HL-60/S4 (cell line): Measurements from ENCODE around the gene SPRR3.

Experiments
- in situ Hi-C: fragments of 300-500 bp; cut with MboI; formaldehyde crosslinking; loops from 2 replicates; pipeline ENCODE4 v1.14.3; 2022; ENCODE audit warnings: low sequenced_read_pairs

The SPRR3 gene, protein sequence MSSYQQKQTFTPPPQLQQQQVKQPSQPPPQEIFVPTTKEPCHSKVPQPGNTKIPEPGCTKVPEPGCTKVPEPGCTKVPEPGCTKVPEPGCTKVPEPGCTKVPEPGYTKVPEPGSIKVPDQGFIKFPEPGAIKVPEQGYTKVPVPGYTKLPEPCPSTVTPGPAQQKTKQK

GRCh38 chr1:153001382-153001781 is at the start of gene SPRR3:
TSS of gene SPRR3 (plus strand) at chr1:153001749. CDS start at chr1:153003021, 1,272 bp downstream.
- in situ Hi-C loops = no loop called here

- in situ Hi-C loops = no loop called here
These were observed 47.8 kb upstream of the SPRR3 start for GRCh38 chr1:152953761-152954160.

DNA sequence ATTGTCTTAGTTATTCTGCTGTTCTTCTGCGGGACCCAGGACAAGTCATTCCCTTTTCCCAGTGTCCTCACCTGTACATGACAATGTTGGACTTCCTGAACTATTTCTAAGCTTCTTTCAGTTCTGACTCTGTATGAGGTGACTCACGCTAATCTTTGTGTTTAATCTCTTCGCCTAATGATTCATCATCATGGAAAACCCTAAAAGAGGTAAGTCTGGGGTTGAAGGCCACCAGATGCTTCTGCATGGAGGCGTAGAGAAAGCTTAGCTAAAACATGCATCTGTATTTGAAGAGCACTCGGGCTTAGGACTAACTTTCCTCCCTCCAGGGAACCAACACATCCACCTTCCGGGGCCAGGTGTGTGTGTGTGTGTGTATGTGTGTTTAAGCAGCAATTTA is 47.1 kb upstream of the SPRR3 start:
- in situ Hi-C loops = no loop called here

GRCh38 chr1:152957561-152957960 is 44.0 kb upstream of the SPRR3 start:
- in situ Hi-C loops = no loop called here

DNA sequence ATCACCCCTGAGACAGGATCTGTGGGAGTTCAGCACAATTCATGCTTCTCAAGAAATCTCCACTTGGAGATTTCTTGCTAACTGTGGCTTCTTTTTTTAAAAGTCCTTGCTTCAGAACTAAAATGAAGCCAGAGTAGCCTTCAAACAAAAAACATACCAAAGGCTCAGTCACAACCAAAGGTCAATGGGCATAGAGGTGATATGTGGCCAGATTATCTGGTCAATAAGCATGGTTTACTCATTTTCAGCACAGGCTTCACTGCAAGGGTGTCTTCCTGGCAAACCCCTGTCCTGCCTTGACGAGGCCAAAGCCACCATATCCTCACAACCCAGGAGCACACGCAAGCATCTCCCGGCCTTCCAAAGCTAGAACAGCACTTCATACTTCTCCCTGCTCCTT is 42.3 kb upstream of the SPRR3 start:
- in situ Hi-C loops = no loop called here

GRCh38 chr1:152959801-152960451 is 41.6 kb upstream of the SPRR3 start:
- in situ Hi-C loops = no loop called here

DNA sequence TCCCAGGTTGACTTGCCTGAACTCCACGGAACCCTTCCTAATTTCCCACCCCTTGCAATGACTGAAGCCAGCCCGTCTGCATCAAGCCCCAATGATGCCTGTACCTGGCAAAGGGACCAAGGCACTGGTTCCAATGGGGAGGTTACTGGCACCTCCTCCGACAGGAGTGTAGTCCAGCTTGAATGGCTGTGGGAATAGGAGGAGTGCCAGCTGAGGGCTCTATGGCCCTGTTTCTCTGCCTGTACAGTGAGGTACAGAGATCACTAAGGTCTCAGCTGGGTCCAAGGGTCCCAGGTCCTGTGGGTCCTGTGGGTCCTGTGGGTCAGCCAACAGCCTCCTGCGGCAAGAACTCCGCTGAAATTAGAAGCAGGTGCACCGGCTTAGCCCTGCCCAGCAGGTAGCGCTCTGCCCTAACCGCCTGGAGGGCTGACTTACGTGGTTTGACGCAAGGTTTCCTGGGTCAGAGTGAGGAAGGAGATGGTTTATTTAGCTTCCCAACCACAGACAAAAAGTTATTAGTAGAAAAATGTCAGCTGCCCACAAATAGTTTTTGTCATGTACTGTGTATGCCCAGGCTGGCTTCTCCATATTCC is 41.0 kb upstream of the SPRR3 start:
- in situ Hi-C loops = no loop called here

- in situ Hi-C loops = no loop called here
These were observed 40.2 kb upstream of the SPRR3 start for GRCh38 chr1:152961226-152961891.

- in situ Hi-C loops = no loop called here
These were observed 38.6 kb upstream of the SPRR3 start for GRCh38 chr1:152962876-152963415.

DNA sequence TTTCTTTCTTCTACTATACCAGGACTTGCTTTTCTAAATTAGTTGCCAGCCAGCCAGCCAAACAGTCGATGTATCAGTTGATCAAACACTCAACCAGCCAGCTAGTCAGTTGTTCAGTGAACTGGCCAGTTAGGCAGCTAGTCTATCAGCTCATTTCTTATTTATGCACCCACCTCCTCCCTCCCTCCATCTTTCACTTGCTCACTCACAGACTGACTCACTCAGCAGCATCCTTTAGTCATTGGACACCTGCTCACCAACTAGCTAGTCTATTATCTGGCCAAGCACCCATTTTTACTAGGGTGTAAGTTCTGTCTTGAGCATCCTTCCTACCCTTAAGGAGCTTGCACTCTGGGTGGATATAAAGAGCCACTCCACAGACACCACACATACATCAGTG is 37.0 kb upstream of the SPRR3 start:
- in situ Hi-C loops = no loop called here

- in situ Hi-C loops = no loop called here
These were observed 35.7 kb upstream of the SPRR3 start for GRCh38 chr1:152965853-152966252.

GRCh38 chr1:152967201-152967600 is 34.3 kb upstream of the SPRR3 start:
- in situ Hi-C loops = no loop called here

GRCh38 chr1:152968248-152968647 is 33.3 kb upstream of the SPRR3 start:
- in situ Hi-C loops = no loop called here

- in situ Hi-C loops = no loop called here
These were observed 32.5 kb upstream of the SPRR3 start for GRCh38 chr1:152969036-152969435.

DNA sequence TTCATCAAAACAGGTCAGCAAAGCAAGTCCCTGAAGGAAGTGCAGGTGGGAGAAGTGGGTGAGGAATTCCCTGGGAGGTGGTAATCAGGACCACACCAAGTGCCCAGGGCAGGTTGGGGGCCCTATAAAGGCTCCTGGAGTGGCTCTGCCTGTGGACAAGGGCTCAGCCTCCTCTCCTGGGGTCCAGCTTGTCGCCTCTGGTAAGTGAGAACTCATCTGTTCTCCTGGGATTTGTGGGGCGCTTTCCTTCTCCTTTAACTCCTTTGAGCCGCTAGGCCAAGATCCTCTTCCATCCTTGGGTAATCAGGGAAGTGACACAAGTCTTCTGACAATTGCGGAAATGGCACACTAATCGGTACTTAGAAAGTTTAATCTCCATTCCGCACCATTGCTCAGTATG is 31.1 kb upstream of the SPRR3 start, which contains the start of gene SPRR4:
Gene SPRR4, plus strand, starts transcription at position 154 of the 400 bp plus-strand sequence. CDS start 1,243 bp downstream, outside the sequence.
- in situ Hi-C loops = no loop called here

DNA sequence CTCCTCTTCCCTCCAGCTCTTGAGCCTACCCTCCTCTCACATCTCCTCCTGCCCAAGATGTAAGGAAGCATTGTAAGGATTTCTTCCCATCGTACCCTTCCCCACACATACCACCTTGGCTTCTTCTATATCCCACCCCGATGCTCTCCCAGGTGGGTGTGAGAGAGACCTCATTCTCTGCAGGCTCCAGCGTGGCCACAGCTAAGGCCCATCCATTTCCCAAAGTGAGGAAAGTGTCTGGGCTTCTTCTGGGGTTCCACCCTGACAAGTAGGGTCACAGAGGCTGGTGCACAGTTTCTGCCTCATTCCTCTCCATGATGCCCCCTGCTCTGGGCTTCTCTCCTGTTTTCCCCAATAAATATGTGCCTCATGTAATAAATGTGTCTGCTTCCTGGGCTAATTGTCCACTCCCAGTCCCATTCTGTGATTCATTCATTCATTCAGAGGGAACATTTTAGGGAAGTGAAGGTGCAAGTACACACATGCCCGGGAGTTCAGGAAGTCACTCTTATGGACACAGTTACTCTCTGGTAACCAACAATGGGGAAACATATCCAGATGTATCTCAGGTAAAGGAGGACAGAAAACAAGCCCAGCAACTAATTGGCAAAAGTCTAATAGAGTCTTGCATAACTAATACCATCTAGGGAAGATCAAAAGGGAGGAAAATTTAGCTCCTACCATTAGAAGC is 29.2 kb upstream of the SPRR3 start:
- in situ Hi-C loops = no loop called here

DNA sequence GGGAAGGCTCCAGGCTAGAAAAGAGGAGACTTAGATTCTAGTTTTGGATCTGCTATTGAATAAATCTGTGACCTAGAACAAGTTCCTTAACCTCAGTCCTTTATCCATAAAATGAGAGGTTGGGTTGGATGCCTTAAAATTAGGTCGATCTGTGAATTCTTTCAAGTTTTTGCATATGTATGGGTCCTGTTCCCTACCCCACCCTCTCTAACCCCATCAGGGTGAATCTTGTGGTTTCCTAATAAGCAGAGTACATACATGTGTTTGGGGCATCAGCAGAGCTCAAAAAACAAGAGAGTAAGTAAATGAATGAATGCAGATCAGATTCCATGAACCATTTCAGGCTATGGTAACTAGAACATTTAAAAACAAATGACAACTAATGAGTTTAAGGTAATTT is 24.9 kb upstream of the SPRR3 start:
- in situ Hi-C loops = no loop called here

GRCh38 chr1:152977614-152978013 is 23.9 kb upstream of the SPRR3 start:
- in situ Hi-C loops = no loop called here

DNA sequence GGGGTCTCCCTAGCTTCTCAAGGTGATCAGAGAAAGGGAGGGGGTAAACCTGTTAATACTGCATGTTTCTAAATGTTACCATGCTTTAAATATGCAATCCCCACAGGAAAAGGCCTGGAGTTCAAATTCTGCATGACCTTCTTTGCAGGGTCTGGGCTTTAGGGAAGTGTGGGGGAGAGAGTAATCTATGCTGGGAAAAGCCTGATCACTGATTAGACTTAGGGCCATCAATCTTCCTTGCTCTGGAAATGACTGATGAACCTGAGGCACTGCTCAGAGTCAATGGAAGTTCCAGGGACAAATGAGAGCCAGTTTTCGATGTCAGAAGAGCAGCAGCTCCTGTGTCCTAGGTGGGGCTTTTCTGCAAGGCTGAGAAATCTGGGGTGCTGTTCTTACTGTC is 20.9 kb upstream of the SPRR3 start:
- in situ Hi-C loops = no loop called here

GRCh38 chr1:152981146-152981871 is 20.2 kb upstream of the SPRR3 start:
- in situ Hi-C loops = no loop called here
